ENCODE measurements around the gene CCT5. TPM values are rescaled to one million over a fixed set of nuclear protein-coding genes. Genes with fewer than 3 reads are reported as not detected.

The CCT5 gene
- polyA plus RNA-seq, 1 experiment: 390 TPM

DNA sequence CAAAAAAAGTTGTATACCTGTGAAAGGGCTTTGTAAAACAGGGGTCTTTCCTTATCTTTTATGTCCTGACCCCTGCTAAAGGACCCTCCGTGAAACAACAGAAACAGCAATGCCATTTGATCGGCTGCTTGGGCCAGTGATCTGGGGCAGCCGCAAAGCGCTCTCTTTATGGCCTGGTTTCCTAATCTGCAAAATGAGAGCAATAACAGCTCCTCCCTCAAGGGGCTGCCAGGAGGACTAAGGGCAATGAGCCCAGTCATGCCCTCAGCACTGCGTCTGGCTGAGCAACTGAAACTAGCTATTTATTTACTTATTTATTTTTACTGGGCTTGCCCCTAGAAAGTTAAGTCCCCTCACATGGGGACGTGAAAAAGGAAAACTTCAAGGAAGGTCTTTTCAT lies 39.3 kb downstream of the CCT5 start:
- H3K27ac ChIP-seq (ENCODE audit: low read depth, low read length): no peak overlapping the region
- DNase-seq (ENCODE audit: low read depth, low spot score): no peak
- ChIA-PET POLR2A (no interaction called here), CTCF (interaction anchor here (0.6 kb wide), 1 partner anchor 133 kb away, joined by 3 read pairs; no protein-coding TSS in a partner anchor)
- no peak overlapping the region for H3K4me3 ChIP-seq (ENCODE audit: low read depth, low read length)
- H3K9me3 ChIP-seq (ENCODE audit: control insufficient read depth, insufficient read depth, low read length): no peaks in the 10 kb centered on the region
- TF ChIP-seq CTCF (IDR thresholded peaks at IDR 0.05; ENCODE audit: low read depth, low read length): no peak
- H3K27me3 ChIP-seq (ENCODE audit: control insufficient read depth, insufficient read depth, low read length): no peaks in the 10 kb centered on the region

- H3K9me3 ChIP-seq (ENCODE audit: control insufficient read depth, insufficient read depth, low read length): no peaks in the 10 kb centered on the region
- no peak overlapping the region for H3K4me3 ChIP-seq (ENCODE audit: low read depth, low read length)
- no peak for DNase-seq (ENCODE audit: low read depth, low spot score)
- ChIA-PET CTCF (no interaction called here), POLR2A (no interaction called here)
- no peak overlapping the region for H3K27ac ChIP-seq (ENCODE audit: low read depth, low read length)
- H3K27me3 ChIP-seq (ENCODE audit: control insufficient read depth, insufficient read depth, low read length): no peaks in the 10 kb centered on the region
- TF ChIP-seq CTCF (IDR thresholded peaks at IDR 0.05; ENCODE audit: low read depth, low read length): no peak
Observed at GRCh38 chr5:10289991-10290390, 39.9 kb downstream of the CCT5 start.

DNA sequence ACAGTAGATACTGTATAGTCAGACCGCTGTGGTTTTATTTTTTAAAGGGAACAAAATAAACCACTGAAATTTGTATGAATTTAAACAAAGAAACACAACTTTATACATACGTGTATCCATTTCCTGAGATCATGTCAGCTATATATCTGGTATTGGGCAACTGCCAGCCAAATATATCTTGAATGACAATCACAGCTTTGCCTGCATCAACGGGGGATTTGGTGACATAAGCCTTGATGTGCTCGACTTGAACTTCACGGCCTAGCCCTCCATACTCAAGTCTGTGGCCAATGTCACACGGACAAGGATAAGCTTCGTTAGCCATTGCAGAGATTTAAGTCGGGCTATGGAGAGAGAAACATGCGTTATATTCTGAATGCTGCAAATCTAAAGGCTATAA lies 40.4 kb downstream of the CCT5 start:
- Histone ChIP-seq H3K27ac (ENCODE audit: low read depth, low read length) (no peak overlapping the region), H3K4me3 (ENCODE audit: low read depth, low read length) (no peak overlapping the region), H3K27me3 (ENCODE audit: control insufficient read depth, insufficient read depth, low read length) (no peaks in the 10 kb centered on the region), H3K9me3 (ENCODE audit: control insufficient read depth, insufficient read depth, low read length) (no peaks in the 10 kb centered on the region)
- POLR2A ChIA-PET: interaction anchor here (0.5 kb wide), 1 partner anchor 141 kb away, joined by 3 read pairs; no protein-coding TSS in a partner anchor
- CTCF ChIA-PET: no interaction called here
- DNase-seq (ENCODE audit: low read depth, low spot score): no peak
- no peak for TF ChIP-seq CTCF (IDR thresholded peaks at IDR 0.05; ENCODE audit: low read depth, low read length)

GRCh38 chr5:10291692-10292339 lies 41.7 kb downstream of the CCT5 start:
- H3K4me3 ChIP-seq (ENCODE audit: low read depth, low read length): no peak overlapping the region
- CTCF ChIA-PET: interaction anchor here (0.5 to 2.1 kb wide), 2 partner anchors 8 to 66 kb away, joined by 3 to 15 read pairs; no protein-coding TSS in a partner anchor

More at GRCh38 chr5:10291692-10292339, 41.7 kb downstream of the CCT5 start:
- POLR2A ChIA-PET: no interaction called here
- Histone ChIP-seq H3K27me3 (ENCODE audit: control insufficient read depth, insufficient read depth, low read length) (no peaks in the 10 kb centered on the region), H3K9me3 (ENCODE audit: control insufficient read depth, insufficient read depth, low read length) (no peaks in the 10 kb centered on the region), H3K27ac (ENCODE audit: low read depth, low read length) (no peak overlapping the region)
- no peak for TF ChIP-seq CTCF (IDR thresholded peaks at IDR 0.05; ENCODE audit: low read depth, low read length)
- DNase-seq (ENCODE audit: low read depth, low spot score): no peak

Measured in AG04450 (cell line).